Heart left ventricle (tissue), 16 donors: ENCODE data around the gene CRTC2. TPM values are rescaled to one million over a fixed set of nuclear protein-coding genes. Genes with fewer than 3 reads are reported as not detected.

Source experiments
- ATAC-seq, 4 donors: fragments of 200-7000 bp; cut with Tn5 transposase; one replicate each; pipeline ENCODE4 v1.9.1; 2020 to 2022; ENCODE audit warnings: moderate library complexity in 4 of 4, mild to moderate bottlenecking in 3 of 4, moderate number of reproducible peaks in 1 of 4
- DNase-seq, 5 donors: peaks; one replicate each; pipeline ENCODE4 v3.0.0-alpha.2; 2020
- H3K27ac ChIP-seq, 12 donors: fragments of 200-600 bp; sonication (generic) in 4 of 12; one replicate each; pipeline versions ENCODE4 v1.5.0 to v1.8.0; 2016 to 2022; ENCODE audit warnings: mild to moderate bottlenecking in 2 of 12
- H3K27me3 ChIP-seq, 9 donors: fragments of 200-600 bp; sonication (generic) in 2 of 9; one replicate each; pipeline versions ENCODE4 v1.5.1 to v1.8.0; 2016 to 2022; ENCODE audit warnings: mild to moderate bottlenecking in 3 of 9
- H3K36me3 ChIP-seq, 9 donors: fragments of 200-600 bp; sonication (generic) in 2 of 9; one replicate each; pipeline versions ENCODE4 v1.5.0 to v1.8.0; 2018 to 2022; ENCODE audit warnings: mild to moderate bottlenecking in 2 of 9
- H3K4me1 ChIP-seq, 12 donors: fragments of 200-600 bp; sonication (generic) in 4 of 12; one replicate each; pipeline versions ENCODE4 v1.5.0 to v1.8.0; 2016 to 2022; ENCODE audit warnings: mild to moderate bottlenecking in 3 of 12
- H3K4me3 ChIP-seq, 12 donors: fragments of 200-600 bp; sonication (generic) in 4 of 12; one replicate each; pipeline versions ENCODE4 v1.5.0 to v1.8.0; 2017 to 2022; ENCODE audit warnings: mild to moderate bottlenecking in 9 of 12, moderate library complexity in 4 of 12
- H3K9me3 ChIP-seq, 12 donors: fragments of 200-600 bp; sonication (generic) in 4 of 12; one replicate each; pipeline versions ENCODE4 v1.5.0 to v1.8.0; 2016 to 2022; ENCODE audit warnings: mild to moderate bottlenecking in 1 of 12
- POLR2A ChIP-seq, 2 donors: fragments of 450-650 bp; IDR thresholded peaks; one replicate each; pipeline ENCODE4 v1.6.1; 2017; ENCODE audit warnings: antibody characterized with exemption in 2 of 2, mild to moderate bottlenecking in 2 of 2, moderate library complexity in 2 of 2
- WGBS, 4 donors: extraction: QIAGEN DNeasy Blood & Tissue Kit in 2 of 4; methylation state at CpG; one replicate each; pipeline versions ENCODE4 v1.1.5 to v1.1.7; 2013 to 2018; 5-methylcytosine and 5-hydroxymethylcytosine counted together
- intact Hi-C, 10 donors: fragments of 100-400 bp; cut with DNase I; formaldehyde crosslinking; loops; one replicate each; pipeline versions ENCODE4 v1.11.1 to v1.14.2; 2022
- polyA plus RNA-seq, 2 donors: library from polyadenylated mRNA; stranded (reverse); fragments of 200-250 nt; gene quantifications; one replicate each; pipeline ENCODE4 v1.2.3, GENCODE V29; 2013
- total RNA-seq, 9 donors: library from RNA; depleted of rRNA in 2 of 9; stranded (reverse); fragments of >200 nt in 2 of 9; fragmentation: NEBNext Ultra II Directional in 3 of 9; extraction: Animal tissue kit (Norgen Biotek cat#: 25700) in 3 of 9; gene quantifications; one replicate each; pipeline versions ENCODE4 v1.1.0 to v1.2.4, GENCODE V29; 2016 to 2023
- TF ChIP-seq, protein P1 (sequence below), 12 donors: fragments of 200-600 bp; sonication (generic) in 4 of 12; IDR thresholded peaks; one replicate each; pipeline versions ENCODE4 v1.5.0 to v1.8.0; 2018 to 2022; ENCODE audit warnings: antibody characterized with exemption in 12 of 12, mild to moderate bottlenecking in 5 of 12
- donor health status: ischemic (EF 13 %, LVEDD 7.1; RV severe dilation, severe dysfunction).
- donor health status: healthy with polysubstance abuse.
- donor health status: DM: no; HTN: yes; CAD: no.
- donor health status: DM: no; HTN: no; CAD: no.
- donor health status: ischemic (EF 25% LVEDD 6.9; RV normal size, moderate dysfunction).
- donor health status: ischemic (EF 25% LVEDD 5.7; RV mildly dilated, moderate dysfunction).
- donor health status: healthy.
- donor health status: DM: yes; HTN: yes; CAD: no.
- donor health status: ischemic (EF 35%, LVEDD 5.7; RV mildly dilated, moderate dysfunction).
- donor health status: nonischemic (EF 11% LVEDD 7.7; RV severe dilation, severe dysfunction).
- donor health status: DM: yes; HTN: yes; CAD: no.
- donor health status: PGD.
- donor health status: ischemic (EF 29% LVEDD 5.4; RV normal size, mild dysfunction).
- donor health status: nonischemic (EF 23%, LVEDD 6.1; RV moderate dilation, normal function).

Gene CRTC2
- total and polyA plus RNA-seq, 11 donors: 11.0 to 27.8 (median 21.2) TPM

DNA sequence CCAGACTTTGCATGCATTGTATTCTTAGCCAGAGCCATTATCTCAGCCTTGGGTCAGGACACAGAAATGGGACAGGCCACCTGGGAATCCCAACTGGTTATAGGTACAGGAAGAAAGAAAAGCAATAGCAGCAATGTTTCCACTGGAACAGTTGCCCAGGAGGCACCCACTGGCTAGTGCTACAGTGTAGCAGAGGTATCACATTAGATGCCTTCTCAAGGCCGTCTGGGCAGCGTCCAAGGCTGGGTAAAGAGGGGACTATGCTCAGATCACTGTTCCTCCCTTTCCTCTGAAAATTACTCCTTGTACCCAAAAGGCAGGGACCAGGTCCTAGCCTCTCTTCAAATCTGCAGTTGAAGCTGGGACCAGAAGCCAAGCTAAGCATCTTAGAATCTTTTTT lies 11.9 kb upstream of the CRTC2 start:
- ATAC-seq (no peak), DNase-seq (no peak)
- no peaks in the 10 kb centered on the region for H3K27me3 ChIP-seq
- H3K27ac ChIP-seq: no peak overlapping the region
- no peaks in the 10 kb centered on the region for H3K9me3 ChIP-seq
- TF ChIP-seq, protein P1, sequence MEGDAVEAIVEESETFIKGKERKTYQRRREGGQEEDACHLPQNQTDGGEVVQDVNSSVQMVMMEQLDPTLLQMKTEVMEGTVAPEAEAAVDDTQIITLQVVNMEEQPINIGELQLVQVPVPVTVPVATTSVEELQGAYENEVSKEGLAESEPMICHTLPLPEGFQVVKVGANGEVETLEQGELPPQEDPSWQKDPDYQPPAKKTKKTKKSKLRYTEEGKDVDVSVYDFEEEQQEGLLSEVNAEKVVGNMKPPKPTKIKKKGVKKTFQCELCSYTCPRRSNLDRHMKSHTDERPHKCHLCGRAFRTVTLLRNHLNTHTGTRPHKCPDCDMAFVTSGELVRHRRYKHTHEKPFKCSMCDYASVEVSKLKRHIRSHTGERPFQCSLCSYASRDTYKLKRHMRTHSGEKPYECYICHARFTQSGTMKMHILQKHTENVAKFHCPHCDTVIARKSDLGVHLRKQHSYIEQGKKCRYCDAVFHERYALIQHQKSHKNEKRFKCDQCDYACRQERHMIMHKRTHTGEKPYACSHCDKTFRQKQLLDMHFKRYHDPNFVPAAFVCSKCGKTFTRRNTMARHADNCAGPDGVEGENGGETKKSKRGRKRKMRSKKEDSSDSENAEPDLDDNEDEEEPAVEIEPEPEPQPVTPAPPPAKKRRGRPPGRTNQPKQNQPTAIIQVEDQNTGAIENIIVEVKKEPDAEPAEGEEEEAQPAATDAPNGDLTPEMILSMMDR (IDR thresholded peaks at IDR 0.05): no peak
- no peak for TF ChIP-seq POLR2A (IDR thresholded peaks at IDR 0.05)
- H3K4me1 ChIP-seq: peaks cover 0 to 50% (median 20%) of the 10 kb centered on the region in 12 donors
- no peak overlapping the region for H3K4me3 ChIP-seq
- intact Hi-C loops: no loop called here
- H3K36me3 ChIP-seq: peaks cover 0 to 28% (median 25%) of the 10 kb centered on the region in 9 donors
- 76 to 92% (median 86%) methylated on average over 2 of the region's 2 CpGs for WGBS, 4 donors

DNA sequence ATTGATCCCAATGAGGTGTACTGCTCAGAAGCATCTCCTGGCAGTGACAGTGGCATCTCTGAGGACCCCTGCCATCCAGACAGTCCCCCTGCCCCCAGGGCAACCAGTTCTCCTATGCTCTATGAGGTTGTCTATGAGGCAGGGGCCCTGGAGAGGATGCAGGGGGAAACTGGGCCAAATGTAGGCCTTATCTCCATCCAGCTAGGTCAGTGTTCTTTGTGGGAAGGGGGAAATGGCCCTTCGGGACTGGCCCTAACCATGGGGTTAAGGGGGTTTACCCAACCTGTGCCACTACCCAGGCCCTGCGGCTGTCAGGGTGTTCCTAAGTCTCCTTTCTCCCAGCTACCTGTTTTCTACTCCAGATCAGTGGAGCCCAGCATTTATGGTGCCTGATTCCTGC lies 10.6 kb upstream of the CRTC2 start:
- peak overlapping the region in 3 of 12 donors; percentile 64 to 78 (median 68) for H3K4me3 ChIP-seq

DNA sequence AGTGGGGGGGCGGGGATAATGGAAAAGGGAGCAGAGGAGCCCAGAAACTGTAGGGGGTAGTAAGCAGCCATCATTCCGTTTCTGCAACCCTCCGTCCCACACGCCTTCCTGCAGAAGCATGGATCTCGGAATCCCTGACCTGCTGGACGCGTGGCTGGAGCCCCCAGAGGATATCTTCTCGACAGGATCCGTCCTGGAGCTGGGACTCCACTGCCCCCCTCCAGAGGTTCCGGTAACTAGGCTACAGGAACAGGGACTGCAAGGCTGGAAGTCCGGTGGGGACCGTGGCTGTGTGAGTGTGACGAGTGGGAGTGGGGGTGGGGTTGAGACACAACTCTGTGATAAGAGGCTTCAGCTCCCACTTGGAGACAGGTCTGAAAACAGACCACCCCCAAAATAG lies 10.0 kb upstream of the CRTC2 start:
- intact Hi-C loops: loop anchor here in 1 of 10 donors (5.0 kb wide), 2 partner anchors 176 to 291 kb away; partner anchors contain the start of gene NPR1
- WGBS, 4 donors: 4 to 9% (median 6%) methylated on average over 11 to 13 of the region's 13 CpGs

More for the DNA sequence above, 10.6 kb upstream of the CRTC2 start:
- H3K36me3 ChIP-seq: peaks cover 0 to 14% (median 11%) of the 10 kb centered on the region in 9 donors
- H3K4me1 ChIP-seq: peaks cover 0 to 51% (median 25%) of the 10 kb centered on the region in 12 donors
- H3K9me3 ChIP-seq: no peaks in the 10 kb centered on the region
- H3K27ac ChIP-seq: no peak overlapping the region
- WGBS, 4 donors: 79 to 94% (median 91%) methylated on average over 2 of the region's 2 CpGs; no CpG with 5 or more reads in 1 of the 4 donors
- no peak for TF ChIP-seq POLR2A (IDR thresholded peaks at IDR 0.05)
- TF ChIP-seq, protein P1 (IDR thresholded peaks at IDR 0.05): no peak
- no peak for ATAC-seq
- no peaks in the 10 kb centered on the region for H3K27me3 ChIP-seq
- intact Hi-C loops: loop anchor here in 1 of 10 donors (5.0 kb wide), 2 partner anchors 177 to 292 kb away; partner anchors contain the start of gene NPR1
- DNase-seq: no peak

DNA sequence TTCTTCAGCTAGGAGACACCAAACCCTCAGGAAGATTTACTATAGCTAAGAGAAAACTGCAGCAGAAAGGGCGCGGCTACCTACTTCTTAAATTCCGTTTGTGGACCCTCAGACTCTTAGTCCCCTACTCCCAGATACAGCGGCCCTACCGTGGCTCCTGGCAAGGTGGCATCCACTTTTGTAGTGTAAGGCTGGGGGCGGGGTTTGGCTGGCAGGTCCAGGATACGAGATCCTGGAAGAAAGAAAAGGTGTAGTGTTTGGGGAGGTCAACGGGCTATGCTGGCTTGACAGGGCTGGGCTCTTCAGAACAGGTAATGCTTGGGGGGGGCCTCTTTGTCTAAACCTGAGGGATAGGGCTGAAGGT lies 9.6 kb upstream of the CRTC2 start:
- DNase-seq (peak in 1 of 5 donors; percentile 49), ATAC-seq (no peak)
- no peak for TF ChIP-seq POLR2A (IDR thresholded peaks at IDR 0.05)
- TF ChIP-seq, protein P1 (IDR thresholded peaks at IDR 0.05): no peak
- H3K27me3 ChIP-seq: no peaks in the 10 kb centered on the region
- intact Hi-C loops: loop anchor here in 1 of 10 donors (1.0 to 5.0 kb wide), 3 partner anchors 9 to 291 kb away; partner anchors contain the start of genes JTB and NPR1
- H3K4me1 ChIP-seq: peaks cover 0 to 53% (median 29%) of the 10 kb centered on the region in 12 donors
- H3K9me3 ChIP-seq: no peaks in the 10 kb centered on the region
- WGBS, 4 donors: 2 to 7% (median 3%) methylated on average over 8 of the region's 8 CpGs
- peak overlapping the region; percentile 87 to 99 (median 95) for H3K27ac ChIP-seq
- H3K36me3 ChIP-seq: peaks cover 0 to 4% (median 2%) of the 10 kb centered on the region in 9 donors
- peak overlapping the region; percentile 42 to 84 (median 64) for H3K4me3 ChIP-seq

More for the DNA sequence above, 10.0 kb upstream of the CRTC2 start:
- H3K4me1 ChIP-seq: peaks cover 0 to 53% (median 27%) of the 10 kb centered on the region in 12 donors
- no peak for TF ChIP-seq POLR2A (IDR thresholded peaks at IDR 0.05)
- TF ChIP-seq, protein P1 (IDR thresholded peaks at IDR 0.05): no peak
- H3K9me3 ChIP-seq: no peaks in the 10 kb centered on the region
- peaks cover 0 to 9% (median 6%) of the 10 kb centered on the region in 9 donors for H3K36me3 ChIP-seq
- H3K27ac ChIP-seq: peak overlapping the region in 5 of 12 donors; percentile 30 to 96 (median 93)
- ATAC-seq: no peak
- no peak for DNase-seq
- peak overlapping the region in 11 of 12 donors; percentile 57 to 84 (median 65) for H3K4me3 ChIP-seq
- H3K27me3 ChIP-seq: no peaks in the 10 kb centered on the region
